Measurements from ENCODE around the gene BTN2A1. TPM values are rescaled to one million over a fixed set of nuclear protein-coding genes. Genes with fewer than 3 reads are reported as not detected.

Gene BTN2A1
- total and polyA plus RNA-seq, 10 of the 15 experiments (the other 5 are each of a cell fraction or from before 2014, with no cell fraction given) = 8.2 to 28.0 (median 15.8) TPM

- TF ChIP-seq ZNF592 (IDR thresholded peaks at IDR 0.05) (no peak), REST (IDR thresholded peaks at IDR 0.05; ENCODE audit: low read depth, low read length) (no peak), NR2F1 (conservative IDR thresholded peaks at IDR 0.05) (no peak), SUZ12 (IDR thresholded peaks at IDR 0.05; ENCODE audit: unreplicated experiment) (no peak), BCL11A (IDR thresholded peaks at IDR 0.05; ENCODE audit: low read depth, low read length) (no peak)
- TF ChIP-seq, protein P1, sequence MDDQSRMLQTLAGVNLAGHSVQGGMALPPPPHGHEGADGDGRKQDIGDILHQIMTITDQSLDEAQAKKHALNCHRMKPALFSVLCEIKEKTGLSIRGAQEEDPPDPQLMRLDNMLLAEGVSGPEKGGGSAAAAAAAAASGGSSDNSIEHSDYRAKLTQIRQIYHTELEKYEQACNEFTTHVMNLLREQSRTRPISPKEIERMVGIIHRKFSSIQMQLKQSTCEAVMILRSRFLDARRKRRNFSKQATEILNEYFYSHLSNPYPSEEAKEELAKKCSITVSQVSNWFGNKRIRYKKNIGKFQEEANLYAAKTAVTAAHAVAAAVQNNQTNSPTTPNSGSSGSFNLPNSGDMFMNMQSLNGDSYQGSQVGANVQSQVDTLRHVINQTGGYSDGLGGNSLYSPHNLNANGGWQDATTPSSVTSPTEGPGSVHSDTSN (IDR thresholded peaks at IDR 0.05; ENCODE audit: insufficient replicate concordance, low read depth, low read length) = no peak
Measured at GRCh38 chr6:26514984-26515383, 57.2 kb downstream of the BTN2A1 start (continued).

Data from GM12878 (cell line).